Panc1 (cell line): ENCODE measurements around the gene ALOX5. TPM values are rescaled to one million over a fixed set of nuclear protein-coding genes. Genes with fewer than 3 reads are reported as not detected.
A peak's percentile ranks its signal among the peaks of the same experiment; 100 is the strongest.

Source experiments
- ATAC-seq: fragments of 200-7000 bp; cut with Tn5 transposase; 2 replicates; pipeline ENCODE4 v1.9.1; 2020; ENCODE audit warnings: mild to moderate bottlenecking, moderate library complexity
- BruUV-seq: library from RNA; stranded (reverse); fragments of 400-500 nt; replicated peaks from 2 replicates; lab custom pipeline; 2021; lab: Mats Ljungman, UMichigan
- CTCF ChIA-PET: fragments of 300-600 bp; sonication (Branson Sonifier 250); formaldehyde crosslinking; loops from one replicate; lab custom pipeline; 2022; ENCODE audit warnings: antibody characterized with exemption; lab: Charles Lee
- POLR2A ChIA-PET: fragments of 300-600 bp; sonication (Branson Sonifier 250); formaldehyde crosslinking; loops from one replicate; lab custom pipeline; 2022; ENCODE audit warnings: antibody characterized with exemption; lab: Charles Lee
- DNase-seq: peaks from one replicate; pipeline ENCODE4 v3.0.0-alpha.2; 2010; ENCODE audit warnings: low read depth, low spot score
- H3K27ac ChIP-seq: 2 replicates; pipeline ENCODE4 v1.5.1; 2011; ENCODE audit warnings: mild to moderate bottlenecking, low read length, inconsistent platforms
- H3K27me3 ChIP-seq: fragments of 200-500 bp; sonication (Bioruptor generic); 2 replicates; pipeline ENCODE4 v1.6.0; 2014; ENCODE audit warnings: low read length, inconsistent platforms; ENCODE audit not compliant: control insufficient read depth, insufficient read depth
- H3K36me3 ChIP-seq: fragments of 200-500 bp; sonication (Bioruptor generic); 2 replicates; pipeline ENCODE4 v1.5.1; 2014; ENCODE audit warnings: inconsistent platforms, mild to moderate bottlenecking, low read length, moderate library complexity; ENCODE audit not compliant: control insufficient read depth, insufficient read depth
- H3K4me1 ChIP-seq: 2 replicates; pipeline ENCODE4 v1.5.1; 2011; ENCODE audit warnings: inconsistent platforms, mild to moderate bottlenecking, low read length, moderate library complexity; ENCODE audit not compliant: control insufficient read depth, insufficient read depth
- H3K4me3 ChIP-seq, 2 experiments: 2 replicates each; pipeline ENCODE4 v1.5.1; 2011 to 2012; ENCODE audit warnings: low read depth in 2 of 2, low read length in 2 of 2, mild to moderate bottlenecking in 2 of 2, inconsistent platforms in 1 of 2, moderate library complexity in 1 of 2
- H3K9me3 ChIP-seq: fragments of 200-500 bp; sonication (Bioruptor generic); 2 replicates; pipeline ENCODE4 v1.5.1; 2014; ENCODE audit warnings: low read depth, mild to moderate bottlenecking, inconsistent platforms, low read length, moderate library complexity; ENCODE audit not compliant: control insufficient read depth, insufficient read depth
- POLR2AphosphoS5 ChIP-seq: IDR thresholded peaks from 2 replicates; pipeline ENCODE4 v1.6.1; 2012; ENCODE audit warnings: mild to moderate bottlenecking, low read depth, low read length, moderate library complexity
- SIN3A ChIP-seq: IDR thresholded peaks from 2 replicates; pipeline ENCODE4 v1.6.1; 2012; ENCODE audit warnings: low read depth, mild to moderate bottlenecking, low read length, moderate library complexity, borderline replicate concordance; ENCODE audit not compliant: insufficient read depth
- TCF7L2 ChIP-seq: IDR thresholded peaks from 2 replicates; pipeline ENCODE4 v1.6.1; 2011; ENCODE audit warnings: mild to moderate bottlenecking, low read depth, low read length, inconsistent platforms
- in situ Hi-C: cut with HindIII; loops from 2 replicates; pipeline ENCODE4 v1.10.0; 2016; ENCODE audit warnings: low sequenced_read_pairs, low pct_unique_long_range_greater_than_20kb
- intact Hi-C: fragments of 100-400 bp; cut with micrococcal nuclease; formaldehyde crosslinking; loops from one replicate; pipeline ENCODE4 v1.10.0; 2022; ENCODE audit not compliant: unreplicated experiment
- total RNA-seq: library from RNA; stranded (reverse); gene quantifications from one replicate; pipeline ENCODE4 v1.2.1, GENCODE V29; 2021; ENCODE audit not compliant: unreplicated experiment
- TF ChIP-seq, protein P1 (sequence below): fragments of 450-650 bp; IDR thresholded peaks from 2 replicates; pipeline ENCODE4 v1.5.1; 2017; ENCODE audit warnings: mild to moderate bottlenecking
- TF ChIP-seq, protein P2 (sequence below), 2 experiments: IDR thresholded peaks; 2 replicates each; pipeline ENCODE4 v1.6.1; 2011 to 2012; ENCODE audit warnings: low read depth in 2 of 2, control low read depth in 1 of 2, low read length in 1 of 2, mild to moderate bottlenecking in 1 of 2, moderate library complexity in 1 of 2; ENCODE audit not compliant: insufficient read depth in 1 of 2

ALOX5 gene
- total RNA-seq, 1 experiment from 2014 or later, result 0.82 TPM

GRCh38 chr10:45452268-45452667 is 78.3 kb downstream of the ALOX5 start:
- Histone ChIP-seq H3K27me3 (no peaks in the 10 kb centered on the region), H3K36me3 (no peaks in the 10 kb centered on the region), H3K4me1 (no peaks in the 10 kb centered on the region), H3K9me3 (no peaks in the 10 kb centered on the region), H3K27ac (no peak overlapping the region), H3K4me3 (no peak overlapping the region)
- intact Hi-C loops (loop anchor here (10.0 kb wide), 1 partner anchor 447 kb away; the partner anchor contains the start of gene ZNF22), in situ Hi-C loops (no loop called here)
- no peak for ATAC-seq
- DNase-seq, result no peak
- BruUV-seq, result no TSS peak
- ChIA-PET POLR2A (no interaction called here), CTCF (no interaction called here)
- no peak for TF ChIP-seq POLR2AphosphoS5
- TF ChIP-seq, protein P1, sequence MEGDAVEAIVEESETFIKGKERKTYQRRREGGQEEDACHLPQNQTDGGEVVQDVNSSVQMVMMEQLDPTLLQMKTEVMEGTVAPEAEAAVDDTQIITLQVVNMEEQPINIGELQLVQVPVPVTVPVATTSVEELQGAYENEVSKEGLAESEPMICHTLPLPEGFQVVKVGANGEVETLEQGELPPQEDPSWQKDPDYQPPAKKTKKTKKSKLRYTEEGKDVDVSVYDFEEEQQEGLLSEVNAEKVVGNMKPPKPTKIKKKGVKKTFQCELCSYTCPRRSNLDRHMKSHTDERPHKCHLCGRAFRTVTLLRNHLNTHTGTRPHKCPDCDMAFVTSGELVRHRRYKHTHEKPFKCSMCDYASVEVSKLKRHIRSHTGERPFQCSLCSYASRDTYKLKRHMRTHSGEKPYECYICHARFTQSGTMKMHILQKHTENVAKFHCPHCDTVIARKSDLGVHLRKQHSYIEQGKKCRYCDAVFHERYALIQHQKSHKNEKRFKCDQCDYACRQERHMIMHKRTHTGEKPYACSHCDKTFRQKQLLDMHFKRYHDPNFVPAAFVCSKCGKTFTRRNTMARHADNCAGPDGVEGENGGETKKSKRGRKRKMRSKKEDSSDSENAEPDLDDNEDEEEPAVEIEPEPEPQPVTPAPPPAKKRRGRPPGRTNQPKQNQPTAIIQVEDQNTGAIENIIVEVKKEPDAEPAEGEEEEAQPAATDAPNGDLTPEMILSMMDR, result no peak
- TF ChIP-seq SIN3A, result no peak
- no peak for TF ChIP-seq TCF7L2
- TF ChIP-seq, protein P2, sequence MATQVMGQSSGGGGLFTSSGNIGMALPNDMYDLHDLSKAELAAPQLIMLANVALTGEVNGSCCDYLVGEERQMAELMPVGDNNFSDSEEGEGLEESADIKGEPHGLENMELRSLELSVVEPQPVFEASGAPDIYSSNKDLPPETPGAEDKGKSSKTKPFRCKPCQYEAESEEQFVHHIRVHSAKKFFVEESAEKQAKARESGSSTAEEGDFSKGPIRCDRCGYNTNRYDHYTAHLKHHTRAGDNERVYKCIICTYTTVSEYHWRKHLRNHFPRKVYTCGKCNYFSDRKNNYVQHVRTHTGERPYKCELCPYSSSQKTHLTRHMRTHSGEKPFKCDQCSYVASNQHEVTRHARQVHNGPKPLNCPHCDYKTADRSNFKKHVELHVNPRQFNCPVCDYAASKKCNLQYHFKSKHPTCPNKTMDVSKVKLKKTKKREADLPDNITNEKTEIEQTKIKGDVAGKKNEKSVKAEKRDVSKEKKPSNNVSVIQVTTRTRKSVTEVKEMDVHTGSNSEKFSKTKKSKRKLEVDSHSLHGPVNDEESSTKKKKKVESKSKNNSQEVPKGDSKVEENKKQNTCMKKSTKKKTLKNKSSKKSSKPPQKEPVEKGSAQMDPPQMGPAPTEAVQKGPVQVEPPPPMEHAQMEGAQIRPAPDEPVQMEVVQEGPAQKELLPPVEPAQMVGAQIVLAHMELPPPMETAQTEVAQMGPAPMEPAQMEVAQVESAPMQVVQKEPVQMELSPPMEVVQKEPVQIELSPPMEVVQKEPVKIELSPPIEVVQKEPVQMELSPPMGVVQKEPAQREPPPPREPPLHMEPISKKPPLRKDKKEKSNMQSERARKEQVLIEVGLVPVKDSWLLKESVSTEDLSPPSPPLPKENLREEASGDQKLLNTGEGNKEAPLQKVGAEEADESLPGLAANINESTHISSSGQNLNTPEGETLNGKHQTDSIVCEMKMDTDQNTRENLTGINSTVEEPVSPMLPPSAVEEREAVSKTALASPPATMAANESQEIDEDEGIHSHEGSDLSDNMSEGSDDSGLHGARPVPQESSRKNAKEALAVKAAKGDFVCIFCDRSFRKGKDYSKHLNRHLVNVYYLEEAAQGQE (IDR thresholded peaks at IDR 0.05; ENCODE audit: insufficient read depth in 1 of 2, low read depth in 2 of 2, low read length in 1 of 2), result no peak

GRCh38 chr10:45452743-45453452 is 78.9 kb downstream of the ALOX5 start:
- ATAC-seq (0 out of 2 replicates have a peak, but pooled peaks have one; percentile 66), DNase-seq (no peak)
- POLR2A ChIA-PET, result no interaction called here
- in situ Hi-C loops, result no loop called here
- no peaks in the 10 kb centered on the region for H3K27me3 ChIP-seq
- CTCF ChIA-PET, result no interaction called here
- intact Hi-C loops, result loop anchor here (10.0 kb wide), 1 partner anchor 448 kb away; the partner anchor contains the start of gene ZNF22
- no peaks in the 10 kb centered on the region for H3K4me1 ChIP-seq
- H3K36me3 ChIP-seq, result no peaks in the 10 kb centered on the region
- no peak overlapping the region for H3K27ac ChIP-seq
- H3K9me3 ChIP-seq, result no peaks in the 10 kb centered on the region
- no peak overlapping the region for H3K4me3 ChIP-seq
- TF ChIP-seq, protein P2 (IDR thresholded peaks at IDR 0.05; ENCODE audit: insufficient read depth in 1 of 2, low read depth in 2 of 2, low read length in 1 of 2), result no peak
- TF ChIP-seq TCF7L2 (no peak), SIN3A (no peak), POLR2AphosphoS5 (no peak)
- TF ChIP-seq, protein P1, result no peak
- no TSS peak for BruUV-seq
